ENCODE results near the gene NPAT. TPM values are rescaled to one million over a fixed set of nuclear protein-coding genes. Genes with fewer than 3 reads are reported as not detected.

The NPAT gene
- total RNA-seq, 1 donor from 2014 or later = 15.2 TPM

GRCh38 chr11:108207683-108208060 is 14.8 kb downstream of the NPAT start:
- H3K9me3 ChIP-seq = no peaks in the 10 kb centered on the region
- no peak overlapping the region for H3K4me3 ChIP-seq
- TF ChIP-seq CTCF (IDR thresholded peaks at IDR 0.05) (no peak), POLR2AphosphoS5 (IDR thresholded peaks at IDR 0.05; ENCODE audit: insufficient read depth in 1 of 2, low read depth in 1 of 2) (no peak), POLR2A (IDR thresholded peaks at IDR 0.05) (no peak)
- H3K27me3 ChIP-seq = no peaks in the 10 kb centered on the region
- H3K27ac ChIP-seq = no peak overlapping the region
- no peaks in the 10 kb centered on the region for H3K4me1 ChIP-seq
- intact Hi-C loops (cut with DNase I) = no loop called here
- DNase-seq (ENCODE audit: extremely low spot score in 2 of 2) = no peak
- H3K36me3 ChIP-seq = peaks cover 0 to 27% of the 10 kb centered on the region in 2 donors

GRCh38 chr11:108206969-108207682 is 15.3 kb downstream of the NPAT start:
- Histone ChIP-seq H3K9me3 (no peaks in the 10 kb centered on the region), H3K4me3 (no peak overlapping the region), H3K27ac (no peak overlapping the region), H3K27me3 (no peaks in the 10 kb centered on the region), H3K4me1 (no peaks in the 10 kb centered on the region), H3K36me3 (peaks cover 0 to 26% of the 10 kb centered on the region in 2 donors)
- intact Hi-C loops (cut with DNase I) = no loop called here
- DNase-seq (ENCODE audit: extremely low spot score in 2 of 2) = no peak
- no peak for TF ChIP-seq POLR2AphosphoS5 (IDR thresholded peaks at IDR 0.05; ENCODE audit: insufficient read depth in 1 of 2, low read depth in 1 of 2)

- Histone ChIP-seq H3K4me1 (no peaks in the 10 kb centered on the region), H3K27me3 (no peaks in the 10 kb centered on the region), H3K36me3 (peaks cover 0 to 26% of the 10 kb centered on the region in 2 donors), H3K27ac (no peak overlapping the region), H3K9me3 (no peaks in the 10 kb centered on the region), H3K4me3 (no peak overlapping the region)
- intact Hi-C loops (cut with DNase I) = no loop called here
- TF ChIP-seq POLR2AphosphoS5 (IDR thresholded peaks at IDR 0.05; ENCODE audit: insufficient read depth in 1 of 2, low read depth in 1 of 2) (no peak), POLR2A (IDR thresholded peaks at IDR 0.05) (no peak), CTCF (IDR thresholded peaks at IDR 0.05) (no peak)
- DNase-seq (ENCODE audit: extremely low spot score in 2 of 2) = no peak
Measured at GRCh38 chr11:108206171-108206570, 16.3 kb downstream of the NPAT start.

GRCh38 chr11:108204929-108205499 is 17.4 kb downstream of the NPAT start:
- intact Hi-C loops (cut with DNase I) = no loop called here

GRCh38 chr11:108204376-108204775 is 18.1 kb downstream of the NPAT start:
- H3K27ac ChIP-seq = no peak overlapping the region
- no peak for DNase-seq (ENCODE audit: extremely low spot score in 2 of 2)
- peaks cover 2% of the 10 kb centered on the region for H3K4me1 ChIP-seq
- no peak overlapping the region for H3K4me3 ChIP-seq
- TF ChIP-seq POLR2AphosphoS5 (IDR thresholded peaks at IDR 0.05; ENCODE audit: insufficient read depth in 1 of 2, low read depth in 1 of 2) (no peak), POLR2A (IDR thresholded peaks at IDR 0.05) (no peak), CTCF (IDR thresholded peaks at IDR 0.05) (no peak)
- peaks cover 0 to 22% of the 10 kb centered on the region in 2 donors for H3K36me3 ChIP-seq
- intact Hi-C loops (cut with DNase I) = no loop called here
- H3K9me3 ChIP-seq = no peaks in the 10 kb centered on the region
- H3K27me3 ChIP-seq = no peaks in the 10 kb centered on the region

More at GRCh38 chr11:108204929-108205499, 17.4 kb downstream of the NPAT start:
- peaks cover 0 to 22% of the 10 kb centered on the region in 2 donors for H3K36me3 ChIP-seq
- H3K27ac ChIP-seq = no peak overlapping the region
- H3K4me1 ChIP-seq = no peaks in the 10 kb centered on the region
- no peaks in the 10 kb centered on the region for H3K27me3 ChIP-seq
- H3K4me3 ChIP-seq = no peak overlapping the region
- TF ChIP-seq POLR2AphosphoS5 (IDR thresholded peaks at IDR 0.05; ENCODE audit: insufficient read depth in 1 of 2, low read depth in 1 of 2) (no peak), POLR2A (IDR thresholded peaks at IDR 0.05) (no peak), CTCF (IDR thresholded peaks at IDR 0.05) (no peak)
- DNase-seq (ENCODE audit: extremely low spot score in 2 of 2) = no peak
- no peaks in the 10 kb centered on the region for H3K9me3 ChIP-seq
